ENCODE results near the gene SENP1. TPM values are rescaled to one million over a fixed set of nuclear protein-coding genes. Genes with fewer than 3 reads are reported as not detected.

The SENP1 gene
- total and polyA plus RNA-seq, 2 donors (not counting 3 experiments of a cell fraction or from before 2014, with no cell fraction given): 9.9 to 20.5 TPM

DNA sequence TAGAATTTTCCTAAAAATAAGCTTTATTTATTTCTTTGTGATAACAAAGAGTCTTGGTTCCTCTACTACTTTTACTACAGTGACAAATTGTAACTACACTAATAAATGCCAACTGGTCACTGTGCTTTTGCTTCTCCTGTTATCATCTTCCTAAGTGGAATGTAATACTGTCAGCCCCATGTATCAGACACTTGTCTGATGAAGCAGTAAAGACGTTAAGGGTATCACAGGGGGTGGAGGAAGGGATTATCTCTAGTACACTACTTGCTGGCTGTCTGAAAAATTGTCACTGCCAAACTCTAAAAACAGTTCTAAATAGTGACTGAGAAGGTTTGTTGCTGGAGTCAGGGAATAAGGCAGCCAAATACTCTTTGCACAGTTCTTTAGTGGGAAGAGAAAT, 40.1 kb upstream of the SENP1 start:
- no peak for DNase-seq (ENCODE audit: low read depth, low spot score)
- Histone ChIP-seq H3K4me2 (ENCODE audit: insufficient read depth, low read length) (no peak overlapping the region), H3K9me3 (replicated peaks; ENCODE audit: control insufficient read depth, insufficient read depth, low read length) (no peaks in the 10 kb centered on the region), H3K79me2 (ENCODE audit: control insufficient read depth, insufficient read depth, low read length) (no peaks in the 10 kb centered on the region), H3K36me3 (ENCODE audit: control insufficient read depth in 2 of 2, extremely low read depth in 1 of 2, insufficient read depth in 2 of 2, low read length in 2 of 2) (peaks cover 21 to 22% of the 10 kb centered on the region in 2 experiments), H3K4me3 (replicated peaks in 1 of 3; ENCODE audit: insufficient read depth in 1 of 3, low read depth in 1 of 3, low read length in 3 of 3) (no peak overlapping the region), H3K9ac (replicated peaks; ENCODE audit: extremely low read depth, insufficient read depth, low read length) (no peak overlapping the region), H3K9me1 (replicated peaks; ENCODE audit: control insufficient read depth, extremely low read depth, insufficient read depth, low read length) (no peaks in the 10 kb centered on the region), H3K27ac (ENCODE audit: insufficient read depth, low read depth, low read length) (no peak overlapping the region), H3K27me3 (ENCODE audit: control insufficient read depth in 2 of 2, insufficient read depth in 2 of 2, low read length in 2 of 2) (no peaks in the 10 kb centered on the region), H2AFZ (ENCODE audit: low read depth, low read length) (no peak overlapping the region), H4K20me1 (replicated peaks; ENCODE audit: control insufficient read depth, extremely low read depth, insufficient read depth, low read length) (peaks cover 2% of the 10 kb centered on the region), H3K4me1 (ENCODE audit: control insufficient read depth, extremely low read depth, insufficient read depth, low read length) (no peaks in the 10 kb centered on the region)
- no peak for FAIRE-seq
- CTCF ChIA-PET: interaction anchor here (1.3 kb wide), 1 partner anchor 472 kb away, joined by 4 read pairs; no protein-coding TSS in a partner anchor
- POLR2A ChIA-PET: no interaction called here
- dilution Hi-C loops (cut with MboI; ENCODE audit: extremely low pct_ligation_motif_present, low sequenced_read_pairs): no loop called here
- no TSS peak for BruUV-seq (replicated peaks)
- TF ChIP-seq MYC (IDR thresholded peaks at IDR 0.05; ENCODE audit: low read depth, low read length) (no peak), POLR2AphosphoS5 (IDR thresholded peaks at IDR 0.05; ENCODE audit: insufficient read depth, low read depth, low read length) (no peak), POLR2A (IDR thresholded peaks at IDR 0.05; ENCODE audit: low read depth, low read length) (no peak), FOS (IDR thresholded peaks at IDR 0.05; ENCODE audit: borderline replicate concordance, insufficient read depth, low read length) (no peak), EZH2 (IDR thresholded peaks at IDR 0.05; ENCODE audit: borderline replicate concordance, low read depth, low read length, severe bottlenecking) (no peak), GATA2 (IDR thresholded peaks at IDR 0.05; ENCODE audit: insufficient read depth, insufficient read length, low read depth, low read length) (no peak), JUN (IDR thresholded peaks at IDR 0.05; ENCODE audit: borderline replicate concordance, insufficient read depth, insufficient read length, low read depth) (no peak)
- TF ChIP-seq, protein P1, sequence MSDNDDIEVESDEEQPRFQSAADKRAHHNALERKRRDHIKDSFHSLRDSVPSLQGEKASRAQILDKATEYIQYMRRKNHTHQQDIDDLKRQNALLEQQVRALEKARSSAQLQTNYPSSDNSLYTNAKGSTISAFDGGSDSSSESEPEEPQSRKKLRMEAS (IDR thresholded peaks at IDR 0.05; ENCODE audit: insufficient read depth, insufficient read length): no peak
- TF ChIP-seq, protein P2, sequence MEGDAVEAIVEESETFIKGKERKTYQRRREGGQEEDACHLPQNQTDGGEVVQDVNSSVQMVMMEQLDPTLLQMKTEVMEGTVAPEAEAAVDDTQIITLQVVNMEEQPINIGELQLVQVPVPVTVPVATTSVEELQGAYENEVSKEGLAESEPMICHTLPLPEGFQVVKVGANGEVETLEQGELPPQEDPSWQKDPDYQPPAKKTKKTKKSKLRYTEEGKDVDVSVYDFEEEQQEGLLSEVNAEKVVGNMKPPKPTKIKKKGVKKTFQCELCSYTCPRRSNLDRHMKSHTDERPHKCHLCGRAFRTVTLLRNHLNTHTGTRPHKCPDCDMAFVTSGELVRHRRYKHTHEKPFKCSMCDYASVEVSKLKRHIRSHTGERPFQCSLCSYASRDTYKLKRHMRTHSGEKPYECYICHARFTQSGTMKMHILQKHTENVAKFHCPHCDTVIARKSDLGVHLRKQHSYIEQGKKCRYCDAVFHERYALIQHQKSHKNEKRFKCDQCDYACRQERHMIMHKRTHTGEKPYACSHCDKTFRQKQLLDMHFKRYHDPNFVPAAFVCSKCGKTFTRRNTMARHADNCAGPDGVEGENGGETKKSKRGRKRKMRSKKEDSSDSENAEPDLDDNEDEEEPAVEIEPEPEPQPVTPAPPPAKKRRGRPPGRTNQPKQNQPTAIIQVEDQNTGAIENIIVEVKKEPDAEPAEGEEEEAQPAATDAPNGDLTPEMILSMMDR (IDR thresholded peaks at IDR 0.05; ENCODE audit: extremely low read depth in 1 of 2, insufficient read depth in 1 of 2, low read depth in 1 of 2, low read length in 2 of 2): no peak
- intact Hi-C loops (cut with micrococcal nuclease): no loop called here
